GM12878 (cell line): ENCODE measurements around the gene DCAF11. TPM values are rescaled to one million over a fixed set of nuclear protein-coding genes. Genes with fewer than 3 reads are reported as not detected.

Experiments used
- BHLHE40 ChIP-seq, 2 experiments: fragments of 450-650 bp in 1 of 2; IDR thresholded peaks; 2 replicates each; pipeline ENCODE4 v1.6.1; 2011 to 2017; ENCODE audit warnings: low read depth in 2 of 2, borderline replicate concordance in 1 of 2, improper control_type of control experiment in 1 of 2, low read length in 1 of 2, mild to moderate bottlenecking in 1 of 2
- CBFB ChIP-seq: IDR thresholded peaks from 2 replicates; pipeline ENCODE4 v1.6.1; 2016; ENCODE audit warnings: antibody characterized with exemption, low read depth
- E2F8 ChIP-seq: fragments of 450-650 bp; IDR thresholded peaks from 2 replicates; pipeline ENCODE4 v1.6.1; 2018; ENCODE audit warnings: mild to moderate bottlenecking, low read depth, moderate library complexity; ENCODE audit not compliant: partially characterized antibody
- GATAD2B ChIP-seq: fragments of 450-650 bp; conservative IDR thresholded peaks from 2 replicates; pipeline ENCODE4 v1.6.1; 2017; ENCODE audit warnings: low read depth, mild to moderate bottlenecking, moderate library complexity
- IKZF2 ChIP-seq, 2 experiments: fragments of 450-650 bp; IDR thresholded peaks; 2 replicates each; pipeline ENCODE4 v1.6.1; 2017; ENCODE audit warnings: mild to moderate bottlenecking in 2 of 2, moderate library complexity in 2 of 2
- KDM1A ChIP-seq: fragments of 200-600 bp; sonication (generic); IDR thresholded peaks from 2 replicates; pipeline ENCODE4 v1.6.1; 2016; ENCODE audit warnings: borderline replicate concordance
- MTA2 ChIP-seq: fragments of 450-650 bp; IDR thresholded peaks from 2 replicates; pipeline ENCODE4 v1.6.1; 2016; ENCODE audit warnings: low read depth, mild to moderate bottlenecking, moderate library complexity
- MYC ChIP-seq: IDR thresholded peaks from 2 replicates; pipeline ENCODE4 v1.6.1; 2011; ENCODE audit warnings: mild to moderate bottlenecking, low read length, moderate library complexity, inconsistent platforms; ENCODE audit not compliant: insufficient read depth, insufficient replicate concordance, insufficient read length, severe bottlenecking
- NBN ChIP-seq: fragments of 450-650 bp; IDR thresholded peaks from 2 replicates; pipeline ENCODE4 v1.6.1; 2016
- NFYB ChIP-seq: IDR thresholded peaks from 2 replicates; pipeline ENCODE4 v1.6.1; 2011; ENCODE audit warnings: low read depth, mild to moderate bottlenecking, low read length, improper control_type of control experiment, moderate library complexity; ENCODE audit not compliant: insufficient read depth
- SMAD1 ChIP-seq: fragments of 450-650 bp; IDR thresholded peaks from 2 replicates; pipeline ENCODE4 v1.6.1; 2018; ENCODE audit warnings: mild to moderate bottlenecking, low read depth; ENCODE audit not compliant: partially characterized antibody
- SRF ChIP-seq, 2 experiments: IDR thresholded peaks; 2 replicates each; pipeline ENCODE4 v1.6.1; 2011; ENCODE audit warnings: low read depth in 2 of 2, low read length in 2 of 2, mild to moderate bottlenecking in 1 of 2, moderate library complexity in 1 of 2
- STAT1 ChIP-seq: fragments of 450-650 bp; conservative IDR thresholded peaks from 2 replicates; pipeline ENCODE4 v1.6.1; 2014; ENCODE audit warnings: antibody characterized with exemption, mild to moderate bottlenecking
- TAF1 ChIP-seq: IDR thresholded peaks from 2 replicates; pipeline ENCODE4 v1.6.1; 2011; ENCODE audit warnings: mild to moderate bottlenecking, low read depth, low read length, borderline replicate concordance
- ZNF207 ChIP-seq: fragments of 450-650 bp; IDR thresholded peaks from 2 replicates; pipeline ENCODE4 v1.6.1; 2014; ENCODE audit warnings: antibody characterized with exemption, mild to moderate bottlenecking, borderline replicate concordance
- ZNF24 ChIP-seq: fragments of 450-650 bp; IDR thresholded peaks from 2 replicates; pipeline ENCODE4 v1.6.1; 2017; ENCODE audit warnings: antibody characterized with exemption, mild to moderate bottlenecking
- polyA plus RNA-seq, 11 experiments: library from polyadenylated mRNA; depleted of rRNA in 4 of 11; unstranded in 6 of 11; stranded (reverse) in 5 of 11; fragments of >200 nt; fragmentation: Nextera tagmentation in 4 of 11; fragmentation: Illumina TruSeq in 1 of 11; extraction: Ambion mirVana in 4 of 11; extraction: Trizol in 1 of 11; gene quantifications; 1 replicate in 1 of 11; 2 replicates in 10 of 11; pipeline versions ENCODE4 v1.2.1 to v1.2.3, GENCODE V29; 2011 to 2016; ENCODE audit warnings: inconsistent platforms in 2 of 11, missing spikeins in 2 of 11, low read depth in 1 of 11
- total RNA-seq, 4 experiments: library from RNA; depleted of rRNA in 3 of 4; stranded (reverse); fragments of >200 nt in 3 of 4; fragmentation: Illumina TruSeq in 1 of 4; extraction: Trizol in 1 of 4; gene quantifications; 2 replicates each; pipeline versions ENCODE4 v1.2.1 to v1.2.3, GENCODE V29; 2013 to 2021
- TF ChIP-seq, protein P1 (sequence below): IDR thresholded peaks from 2 replicates; pipeline ENCODE4 v1.6.1; 2012; ENCODE audit warnings: low read depth, low read length, improper control_type of control experiment
- TF ChIP-seq, protein P2 (sequence below): fragments of 450-650 bp; IDR thresholded peaks from 2 replicates; pipeline ENCODE4 v1.6.1; 2017; ENCODE audit warnings: mild to moderate bottlenecking, moderate library complexity
- TF ChIP-seq, protein P3 (sequence below): fragments of 450-650 bp; IDR thresholded peaks from 2 replicates; pipeline ENCODE4 v1.6.1; 2017; ENCODE audit warnings: low read depth, mild to moderate bottlenecking, moderate library complexity

Gene DCAF11
- total and polyA plus RNA-seq, 10 of the 15 experiments (the other 5 are each of a cell fraction or from before 2014, with no cell fraction given) = 13.4 to 91.2 (median 68.7) TPM

DNA sequence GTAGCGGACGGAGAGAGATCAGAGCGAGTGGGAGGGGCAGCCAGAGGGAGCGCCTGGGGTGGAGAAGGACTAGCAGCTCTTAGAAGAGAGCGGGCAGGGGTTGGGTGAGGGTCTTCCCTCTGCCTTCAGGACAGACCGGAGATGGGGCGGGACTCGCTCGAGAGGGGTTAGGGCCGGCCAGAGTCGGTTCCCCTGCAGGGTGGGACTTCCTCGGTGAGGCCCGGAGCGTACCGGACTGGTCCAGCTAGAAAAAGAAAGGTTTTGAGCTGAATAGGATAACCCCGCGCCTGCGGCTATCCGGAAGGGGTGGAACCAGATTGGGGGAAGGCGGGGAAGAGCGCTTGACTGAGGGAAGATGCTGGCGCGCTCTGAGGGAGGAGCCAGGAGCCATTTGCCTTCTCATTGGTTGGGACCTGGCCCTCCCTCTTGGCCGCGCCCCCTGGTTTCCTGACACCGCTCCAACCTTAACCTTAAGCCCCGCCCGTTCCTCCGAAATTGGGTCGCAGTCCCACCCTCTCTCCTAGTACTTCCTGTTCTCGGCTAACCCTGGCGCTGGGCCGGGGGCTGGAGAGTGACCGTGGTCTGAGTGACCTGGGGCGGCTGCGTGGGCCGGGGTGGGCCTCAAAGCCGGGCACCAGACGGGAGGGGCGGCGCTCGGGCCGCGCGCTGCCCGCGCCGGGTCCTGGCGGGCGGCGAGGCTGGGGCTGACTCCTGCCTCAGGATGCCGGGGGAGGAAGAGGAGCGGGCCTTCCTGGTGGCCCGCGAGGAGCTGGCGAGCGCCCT is 32.6 kb downstream of the DCAF11 start, which contains the start of gene RNF31 (continued):
- TF ChIP-seq IKZF2 (IDR thresholded peaks at IDR 0.05) (no peak), STAT1 (0 out of 2 replicates have a peak, but pooled peaks have one; percentile 29), SMAD1 (peak; percentile 54), KDM1A (no peak), ZNF207 (0 out of 2 replicates have a peak, but pooled peaks have one; percentile 37), E2F8 (peak; percentile 23), SRF (IDR thresholded peaks at IDR 0.05; ENCODE audit: low read depth in 2 of 2, low read length in 2 of 2) (0 out of 4 replicates have a peak, but pooled peaks have one; percentile 1 to 19), MTA2 (no peak; the same call in 1 of the 2 replicates), GATAD2B (peak; percentile 31), NBN (peak; percentile 90), CBFB (peak; percentile 19; the same call in 1 of the 2 replicates), MYC (no peak), BHLHE40 (IDR thresholded peaks at IDR 0.05; ENCODE audit: borderline replicate concordance in 1 of 2, low read depth in 2 of 2, low read length in 1 of 2) (peak in 1 of 2 experiments; percentile 24; a peak in 1 of 4 replicates), TAF1 (peak; percentile 35; the same call in 1 of the 2 replicates), ZNF24 (peak; percentile 53; the same call in 1 of the 2 replicates), NFYB (peak; percentile 89)
- TF ChIP-seq, protein P1, sequence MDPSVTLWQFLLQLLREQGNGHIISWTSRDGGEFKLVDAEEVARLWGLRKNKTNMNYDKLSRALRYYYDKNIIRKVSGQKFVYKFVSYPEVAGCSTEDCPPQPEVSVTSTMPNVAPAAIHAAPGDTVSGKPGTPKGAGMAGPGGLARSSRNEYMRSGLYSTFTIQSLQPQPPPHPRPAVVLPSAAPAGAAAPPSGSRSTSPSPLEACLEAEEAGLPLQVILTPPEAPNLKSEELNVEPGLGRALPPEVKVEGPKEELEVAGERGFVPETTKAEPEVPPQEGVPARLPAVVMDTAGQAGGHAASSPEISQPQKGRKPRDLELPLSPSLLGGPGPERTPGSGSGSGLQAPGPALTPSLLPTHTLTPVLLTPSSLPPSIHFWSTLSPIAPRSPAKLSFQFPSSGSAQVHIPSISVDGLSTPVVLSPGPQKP = 0 out of 2 replicates have a peak, but pooled peaks have one; percentile 39
- TF ChIP-seq, protein P2, sequence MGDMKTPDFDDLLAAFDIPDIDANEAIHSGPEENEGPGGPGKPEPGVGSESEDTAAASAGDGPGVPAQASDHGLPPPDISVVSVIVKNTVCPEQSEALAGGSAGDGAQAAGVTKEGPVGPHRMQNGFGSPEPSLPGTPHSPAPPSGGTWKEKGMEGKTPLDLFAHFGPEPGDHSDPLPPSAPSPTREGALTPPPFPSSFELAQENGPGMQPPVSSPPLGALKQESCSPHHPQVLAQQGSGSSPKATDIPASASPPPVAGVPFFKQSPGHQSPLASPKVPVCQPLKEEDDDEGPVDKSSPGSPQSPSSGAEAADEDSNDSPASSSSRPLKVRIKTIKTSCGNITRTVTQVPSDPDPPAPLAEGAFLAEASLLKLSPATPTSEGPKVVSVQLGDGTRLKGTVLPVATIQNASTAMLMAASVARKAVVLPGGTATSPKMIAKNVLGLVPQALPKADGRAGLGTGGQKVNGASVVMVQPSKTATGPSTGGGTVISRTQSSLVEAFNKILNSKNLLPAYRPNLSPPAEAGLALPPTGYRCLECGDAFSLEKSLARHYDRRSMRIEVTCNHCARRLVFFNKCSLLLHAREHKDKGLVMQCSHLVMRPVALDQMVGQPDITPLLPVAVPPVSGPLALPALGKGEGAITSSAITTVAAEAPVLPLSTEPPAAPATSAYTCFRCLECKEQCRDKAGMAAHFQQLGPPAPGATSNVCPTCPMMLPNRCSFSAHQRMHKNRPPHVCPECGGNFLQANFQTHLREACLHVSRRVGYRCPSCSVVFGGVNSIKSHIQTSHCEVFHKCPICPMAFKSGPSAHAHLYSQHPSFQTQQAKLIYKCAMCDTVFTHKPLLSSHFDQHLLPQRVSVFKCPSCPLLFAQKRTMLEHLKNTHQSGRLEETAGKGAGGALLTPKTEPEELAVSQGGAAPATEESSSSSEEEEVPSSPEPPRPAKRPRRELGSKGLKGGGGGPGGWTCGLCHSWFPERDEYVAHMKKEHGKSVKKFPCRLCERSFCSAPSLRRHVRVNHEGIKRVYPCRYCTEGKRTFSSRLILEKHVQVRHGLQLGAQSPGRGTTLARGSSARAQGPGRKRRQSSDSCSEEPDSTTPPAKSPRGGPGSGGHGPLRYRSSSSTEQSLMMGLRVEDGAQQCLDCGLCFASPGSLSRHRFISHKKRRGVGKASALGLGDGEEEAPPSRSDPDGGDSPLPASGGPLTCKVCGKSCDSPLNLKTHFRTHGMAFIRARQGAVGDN = peak; percentile 33; the same call in 1 of the 2 replicates
- TF ChIP-seq, protein P3, sequence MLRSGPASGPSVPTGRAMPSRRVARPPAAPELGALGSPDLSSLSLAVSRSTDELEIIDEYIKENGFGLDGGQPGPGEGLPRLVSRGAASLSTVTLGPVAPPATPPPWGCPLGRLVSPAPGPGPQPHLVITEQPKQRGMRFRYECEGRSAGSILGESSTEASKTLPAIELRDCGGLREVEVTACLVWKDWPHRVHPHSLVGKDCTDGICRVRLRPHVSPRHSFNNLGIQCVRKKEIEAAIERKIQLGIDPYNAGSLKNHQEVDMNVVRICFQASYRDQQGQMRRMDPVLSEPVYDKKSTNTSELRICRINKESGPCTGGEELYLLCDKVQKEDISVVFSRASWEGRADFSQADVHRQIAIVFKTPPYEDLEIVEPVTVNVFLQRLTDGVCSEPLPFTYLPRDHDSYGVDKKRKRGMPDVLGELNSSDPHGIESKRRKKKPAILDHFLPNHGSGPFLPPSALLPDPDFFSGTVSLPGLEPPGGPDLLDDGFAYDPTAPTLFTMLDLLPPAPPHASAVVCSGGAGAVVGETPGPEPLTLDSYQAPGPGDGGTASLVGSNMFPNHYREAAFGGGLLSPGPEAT = peak; percentile 59; the same call in 1 of the 2 replicates
